Measurements from ENCODE around the gene FMN2.

- TF ChIP-seq CTCF (conservative IDR thresholded peaks at IDR 0.05; ENCODE audit: low read depth, low read length) (no peak), EZH2 (IDR thresholded peaks at IDR 0.05; ENCODE audit: low read length, unreplicated experiment) (no peak), EZH2phosphoT487 (IDR thresholded peaks at IDR 0.05; ENCODE audit: borderline replicate concordance, low read length) (no peak)
These were observed 156.2 kb downstream of the FMN2 start for GRCh38 chr1:240247899-240248298.

Measured in PC-3 (cell line).